ENCODE measurements around the gene CD52.

DNA sequence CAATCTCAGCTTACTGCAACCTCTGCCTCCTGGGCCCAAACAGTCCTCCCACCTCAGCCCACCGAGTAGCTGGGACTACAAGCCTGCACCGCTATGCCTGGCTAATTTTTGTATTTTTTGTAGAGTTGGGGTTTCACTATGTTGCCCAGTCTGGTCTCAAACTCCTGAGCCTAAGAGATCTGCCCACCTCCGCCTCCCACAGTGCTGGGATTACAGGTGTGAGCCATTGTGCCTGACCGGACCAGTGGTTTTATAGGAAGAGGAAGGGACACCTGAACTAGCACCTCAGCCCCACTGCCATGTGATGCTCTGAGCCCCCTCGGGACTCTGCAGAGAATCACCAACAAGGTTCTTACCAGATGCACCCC is 32.1 kb downstream of the CD52 start:
- TF ChIP-seq, protein P1, sequence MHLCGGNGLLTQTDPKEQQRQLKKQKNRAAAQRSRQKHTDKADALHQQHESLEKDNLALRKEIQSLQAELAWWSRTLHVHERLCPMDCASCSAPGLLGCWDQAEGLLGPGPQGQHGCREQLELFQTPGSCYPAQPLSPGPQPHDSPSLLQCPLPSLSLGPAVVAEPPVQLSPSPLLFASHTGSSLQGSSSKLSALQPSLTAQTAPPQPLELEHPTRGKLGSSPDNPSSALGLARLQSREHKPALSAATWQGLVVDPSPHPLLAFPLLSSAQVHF (CRISPR knock-in tag; IDR thresholded peaks at IDR 0.05): no peak
- no peak for TF ChIP-seq POLR2A (IDR thresholded peaks at IDR 0.05; ENCODE audit: insufficient read depth in 1 of 2, low read depth in 2 of 2, low read length in 2 of 2)
- no peak for TF ChIP-seq KDM1A (CRISPR knock-in tag; IDR thresholded peaks at IDR 0.05)
- TF ChIP-seq, protein P2, sequence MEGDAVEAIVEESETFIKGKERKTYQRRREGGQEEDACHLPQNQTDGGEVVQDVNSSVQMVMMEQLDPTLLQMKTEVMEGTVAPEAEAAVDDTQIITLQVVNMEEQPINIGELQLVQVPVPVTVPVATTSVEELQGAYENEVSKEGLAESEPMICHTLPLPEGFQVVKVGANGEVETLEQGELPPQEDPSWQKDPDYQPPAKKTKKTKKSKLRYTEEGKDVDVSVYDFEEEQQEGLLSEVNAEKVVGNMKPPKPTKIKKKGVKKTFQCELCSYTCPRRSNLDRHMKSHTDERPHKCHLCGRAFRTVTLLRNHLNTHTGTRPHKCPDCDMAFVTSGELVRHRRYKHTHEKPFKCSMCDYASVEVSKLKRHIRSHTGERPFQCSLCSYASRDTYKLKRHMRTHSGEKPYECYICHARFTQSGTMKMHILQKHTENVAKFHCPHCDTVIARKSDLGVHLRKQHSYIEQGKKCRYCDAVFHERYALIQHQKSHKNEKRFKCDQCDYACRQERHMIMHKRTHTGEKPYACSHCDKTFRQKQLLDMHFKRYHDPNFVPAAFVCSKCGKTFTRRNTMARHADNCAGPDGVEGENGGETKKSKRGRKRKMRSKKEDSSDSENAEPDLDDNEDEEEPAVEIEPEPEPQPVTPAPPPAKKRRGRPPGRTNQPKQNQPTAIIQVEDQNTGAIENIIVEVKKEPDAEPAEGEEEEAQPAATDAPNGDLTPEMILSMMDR (CRISPR knock-in tag; IDR thresholded peaks at IDR 0.05): no peak
- no peak for TF ChIP-seq NONO (IDR thresholded peaks at IDR 0.05)
- TF ChIP-seq NONO (CRISPR knock-in tag; conservative IDR thresholded peaks at IDR 0.05): no peak

Measured in HepG2 (cell line).